Urinary bladder (tissue), 4 donors: ENCODE data around the gene GOLGA3. TPM values are rescaled to one million over a fixed set of nuclear protein-coding genes. Genes with fewer than 3 reads are reported as not detected.
"Not testable (repeated sequence)": the region's sequence is repeated elsewhere in the genome, so short reads cannot be mapped to it uniquely, and the experiment has no call there.

Experiments used
- DNase-seq: peaks from one replicate; pipeline ENCODE4 v3.0.0-alpha.2; 2015; ENCODE audit errors: extremely low spot score
- H3K27ac ChIP-seq: one replicate; pipeline ENCODE4 v1.5.1; 2013; ENCODE audit warnings: low read depth, mild to moderate bottlenecking, moderate library complexity
- H3K36me3 ChIP-seq: one replicate; pipeline ENCODE4 v1.6.1; 2013; ENCODE audit warnings: mild to moderate bottlenecking, moderate library complexity; ENCODE audit not compliant: insufficient read depth
- H3K4me1 ChIP-seq: one replicate; pipeline ENCODE4 v1.6.1; 2013; ENCODE audit warnings: mild to moderate bottlenecking, moderate library complexity; ENCODE audit not compliant: insufficient read depth
- H3K4me3 ChIP-seq: one replicate; pipeline ENCODE4 v1.5.1; 2013; ENCODE audit warnings: low read depth, low read length
- WGBS: extraction: QIAGEN DNeasy Blood & Tissue Kit; methylation state at CpG from one replicate; pipeline ENCODE4 v1.1.7; 2013; 5-methylcytosine and 5-hydroxymethylcytosine counted together
- polyA plus RNA-seq: library from polyadenylated mRNA; stranded (reverse); fragments of 200-250 nt; gene quantifications from one replicate; pipeline ENCODE4 v1.2.3, GENCODE V29; 2013
- total RNA-seq: library from RNA; depleted of rRNA; stranded (reverse); fragments of >200 nt; gene quantifications from one replicate; pipeline ENCODE4 v1.2.3, GENCODE V29; 2014
- donor health status: healthy with polysubstance abuse.
- donor health status: healthy.

GOLGA3 gene
- total and polyA plus RNA-seq, 2 donors = 22.5 to 64.4 TPM

- no peaks in the 10 kb centered on the region for H3K4me1 ChIP-seq
- WGBS = 42% methylated on average over 27 of the region's 27 CpGs
- DNase-seq = no peak
- no peak overlapping the region for H3K4me3 ChIP-seq
- no peak overlapping the region for H3K27ac ChIP-seq
- peaks cover 6% of the 10 kb centered on the region for H3K36me3 ChIP-seq
Observed at GRCh38 chr12:132837693-132838409, 9.2 kb upstream of the GOLGA3 start.

- no peak overlapping the region for H3K4me3 ChIP-seq
- WGBS = 68% methylated on average over 5 of the region's 5 CpGs
- peaks cover 6% of the 10 kb centered on the region for H3K36me3 ChIP-seq
- no peak overlapping the region for H3K27ac ChIP-seq
- DNase-seq = no peak
- H3K4me1 ChIP-seq = no peaks in the 10 kb centered on the region
Observed at GRCh38 chr12:132836795-132837331, 8.2 kb upstream of the GOLGA3 start.

- H3K27ac ChIP-seq, H3K4me1 ChIP-seq, DNase-seq, H3K4me3 ChIP-seq, H3K36me3 ChIP-seq: not testable (repeated sequence)
- WGBS = 91% methylated on average over 29 of the region's 30 CpGs
Observed at GRCh38 chr12:132836230-132836629, 7.6 kb upstream of the GOLGA3 start.

- no peak for DNase-seq
- no peak overlapping the region for H3K4me3 ChIP-seq
- WGBS = 92% methylated on average over 42 of the region's 42 CpGs
Observed at GRCh38 chr12:132835076-132836025, 6.7 kb upstream of the GOLGA3 start.

GRCh38 chr12:132834181-132834711, 5.6 kb upstream of the GOLGA3 start:
- no peaks in the 10 kb centered on the region for H3K4me1 ChIP-seq
- H3K36me3 ChIP-seq = peaks cover 2% of the 10 kb centered on the region
- H3K27ac ChIP-seq = no peak overlapping the region
- no peak overlapping the region for H3K4me3 ChIP-seq
- 77% methylated on average over 5 of the region's 5 CpGs for WGBS
- no peak for DNase-seq

More at GRCh38 chr12:132835076-132836025, 6.7 kb upstream of the GOLGA3 start:
- Histone ChIP-seq H3K4me1 (no peaks in the 10 kb centered on the region), H3K27ac (no peak overlapping the region), H3K36me3 (peaks cover 4% of the 10 kb centered on the region)

GRCh38 chr12:132833341-132833740, 4.7 kb upstream of the GOLGA3 start:
- H3K4me1 ChIP-seq = no peaks in the 10 kb centered on the region
- WGBS = 94% methylated on average over 8 of the region's 8 CpGs
- no peak for DNase-seq
- H3K36me3 ChIP-seq = peaks cover 2% of the 10 kb centered on the region
- H3K4me3 ChIP-seq = no peak overlapping the region
- H3K27ac ChIP-seq = no peak overlapping the region

GRCh38 chr12:132831771-132832170, 3.1 kb upstream of the GOLGA3 start:
- Histone ChIP-seq H3K4me3 (no peak overlapping the region), H3K27ac (no peak overlapping the region), H3K36me3 (peaks cover 2% of the 10 kb centered on the region), H3K4me1 (no peaks in the 10 kb centered on the region)
- WGBS = 90% methylated on average over 11 of the region's 11 CpGs
- DNase-seq = no peak

GRCh38 chr12:132827763-132828703, 636 bp downstream of the GOLGA3 start:
- WGBS = 9% methylated on average over 59 of the region's 59 CpGs
- no peaks in the 10 kb centered on the region for H3K4me1 ChIP-seq
- H3K27ac ChIP-seq = peak overlapping the region; percentile 98
- peak overlapping the region; percentile 92 for H3K4me3 ChIP-seq
- no peak for DNase-seq
- peaks cover 2% of the 10 kb centered on the region for H3K36me3 ChIP-seq

GRCh38 chr12:132825861-132826260, 2.8 kb downstream of the GOLGA3 start:
- no peak overlapping the region for H3K27ac ChIP-seq
- 93% methylated on average over 16 of the region's 16 CpGs for WGBS

GRCh38 chr12:132825089-132825488, 3.6 kb downstream of the GOLGA3 start:
- DNase-seq = no peak
- no peak overlapping the region for H3K27ac ChIP-seq
- no peaks in the 10 kb centered on the region for H3K4me1 ChIP-seq
- no peak overlapping the region for H3K4me3 ChIP-seq
- WGBS = 91% methylated on average over 18 of the region's 18 CpGs
- H3K36me3 ChIP-seq = peaks cover 2% of the 10 kb centered on the region

More at GRCh38 chr12:132825861-132826260, 2.8 kb downstream of the GOLGA3 start:
- DNase-seq = no peak
- Histone ChIP-seq H3K4me1 (no peaks in the 10 kb centered on the region), H3K36me3 (peaks cover 2% of the 10 kb centered on the region), H3K4me3 (no peak overlapping the region)

- no peak overlapping the region for H3K27ac ChIP-seq
- H3K4me3 ChIP-seq = no peak overlapping the region
- peaks cover 2% of the 10 kb centered on the region for H3K36me3 ChIP-seq
- 84% methylated on average over 7 of the region's 7 CpGs for WGBS
- no peaks in the 10 kb centered on the region for H3K4me1 ChIP-seq
- DNase-seq = no peak
Observed at GRCh38 chr12:132824053-132824452, 4.6 kb downstream of the GOLGA3 start.

- 88% methylated on average over 8 of the region's 8 CpGs for WGBS
- Histone ChIP-seq H3K4me3 (no peak overlapping the region), H3K36me3 (peaks cover 2% of the 10 kb centered on the region), H3K27ac (no peak overlapping the region), H3K4me1 (no peaks in the 10 kb centered on the region)
- no peak for DNase-seq
Observed at GRCh38 chr12:132818562-132818961, 10.1 kb downstream of the GOLGA3 start.
